WERI-Rb-1 (cell line): ENCODE data around the gene ATP2A3.

ENCODE experiments used
- DNase-seq: peaks from one replicate; pipeline ENCODE4 v3.0.0-alpha.2; 2020
- H3K27ac ChIP-seq: fragments of 250-450 bp; sonication (Bioruptor Pico); 2 replicates; pipeline ENCODE4 v1.5.1; 2020; ENCODE audit warnings: mild to moderate bottlenecking, moderate library complexity
- H3K27me3 ChIP-seq: fragments of 250-450 bp; sonication (Bioruptor Pico); 2 replicates; pipeline ENCODE4 v1.5.1; 2021; ENCODE audit warnings: mild to moderate bottlenecking, low read depth, moderate library complexity; ENCODE audit not compliant: insufficient read depth, severe bottlenecking
- H3K36me3 ChIP-seq: fragments of 250-450 bp; sonication (Bioruptor Pico); 2 replicates; pipeline ENCODE4 v1.5.1; 2020; ENCODE audit warnings: mild to moderate bottlenecking, moderate library complexity
- H3K4me3 ChIP-seq: 2 replicates; pipeline ENCODE4 v1.5.1; 2011; ENCODE audit warnings: low read depth, mild to moderate bottlenecking, control low read depth, low read length
- H3K9me3 ChIP-seq: fragments of 250-450 bp; sonication (Bioruptor Pico); 2 replicates; pipeline ENCODE4 v1.5.1; 2021; ENCODE audit warnings: mild to moderate bottlenecking, moderate library complexity; ENCODE audit not compliant: severe bottlenecking
- TF ChIP-seq, protein P1 (sequence below): IDR thresholded peaks from 2 replicates; pipeline ENCODE4 v1.5.1; 2011; ENCODE audit warnings: low read depth, mild to moderate bottlenecking, control low read depth, inconsistent platforms, low read length

Gene ATP2A3

DNA sequence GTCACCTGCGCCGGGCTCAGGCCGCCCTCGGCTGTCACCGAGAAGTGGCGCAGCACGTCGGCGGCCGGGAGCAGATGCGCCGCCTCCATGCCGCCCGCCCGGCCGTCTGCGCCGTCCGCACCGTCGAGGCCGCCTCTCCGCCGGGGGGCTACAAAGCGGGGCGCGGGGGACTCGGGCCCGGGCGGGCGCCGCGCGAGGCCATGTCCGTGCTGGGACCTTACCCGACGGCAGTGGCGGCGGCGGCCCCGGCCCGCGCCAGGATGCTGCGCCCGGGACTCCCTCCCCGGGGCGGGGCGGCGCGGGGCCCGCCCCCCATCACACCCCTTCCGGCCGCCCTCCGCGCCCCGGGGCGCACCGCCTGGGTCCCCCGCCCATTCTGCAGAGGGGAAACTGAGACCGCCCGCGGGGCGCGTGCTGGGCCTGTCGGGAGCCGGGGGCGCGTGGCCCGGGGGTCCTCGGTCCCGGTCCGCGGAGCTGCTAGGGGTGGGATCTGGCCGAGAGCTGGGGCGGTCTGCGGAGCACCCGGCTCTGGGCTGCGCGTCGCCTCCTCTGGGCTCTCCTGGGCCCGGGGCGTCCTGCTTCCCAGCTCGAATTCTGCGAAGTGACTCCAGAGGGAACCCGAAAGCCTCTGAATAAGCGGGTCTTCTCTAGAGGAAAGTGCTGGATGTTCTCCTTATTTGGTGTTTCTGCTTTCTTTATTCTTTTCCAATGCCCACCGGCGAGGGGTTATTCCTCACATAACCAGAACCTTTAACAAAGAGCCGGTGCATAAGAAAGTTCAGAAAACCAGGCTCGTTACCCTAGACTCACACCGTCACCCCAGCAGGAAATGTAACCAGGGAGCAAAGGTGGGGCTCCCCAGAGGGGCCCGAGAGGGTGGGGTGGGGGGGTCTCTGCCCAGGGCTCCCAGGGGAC lies at the start of gene ATP2A3:
ATP2A3 (minus strand) TSS at position 235 of the 915 bp plus-strand sequence; CDS start at position 89, 146 bp downstream.
- H3K27me3 ChIP-seq: no peaks in the 10 kb centered on the region
- no peaks in the 10 kb centered on the region for H3K9me3 ChIP-seq
- peak within 1 kb of the TSS; percentile 45; the same call in 1 of the 2 replicates for H3K27ac ChIP-seq
- no peak for DNase-seq
- H3K4me3 ChIP-seq: no peak within 1 kb of the TSS
- TF ChIP-seq, protein P1, sequence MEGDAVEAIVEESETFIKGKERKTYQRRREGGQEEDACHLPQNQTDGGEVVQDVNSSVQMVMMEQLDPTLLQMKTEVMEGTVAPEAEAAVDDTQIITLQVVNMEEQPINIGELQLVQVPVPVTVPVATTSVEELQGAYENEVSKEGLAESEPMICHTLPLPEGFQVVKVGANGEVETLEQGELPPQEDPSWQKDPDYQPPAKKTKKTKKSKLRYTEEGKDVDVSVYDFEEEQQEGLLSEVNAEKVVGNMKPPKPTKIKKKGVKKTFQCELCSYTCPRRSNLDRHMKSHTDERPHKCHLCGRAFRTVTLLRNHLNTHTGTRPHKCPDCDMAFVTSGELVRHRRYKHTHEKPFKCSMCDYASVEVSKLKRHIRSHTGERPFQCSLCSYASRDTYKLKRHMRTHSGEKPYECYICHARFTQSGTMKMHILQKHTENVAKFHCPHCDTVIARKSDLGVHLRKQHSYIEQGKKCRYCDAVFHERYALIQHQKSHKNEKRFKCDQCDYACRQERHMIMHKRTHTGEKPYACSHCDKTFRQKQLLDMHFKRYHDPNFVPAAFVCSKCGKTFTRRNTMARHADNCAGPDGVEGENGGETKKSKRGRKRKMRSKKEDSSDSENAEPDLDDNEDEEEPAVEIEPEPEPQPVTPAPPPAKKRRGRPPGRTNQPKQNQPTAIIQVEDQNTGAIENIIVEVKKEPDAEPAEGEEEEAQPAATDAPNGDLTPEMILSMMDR: no peak
- no peaks in the 10 kb centered on the region for H3K36me3 ChIP-seq

DNA sequence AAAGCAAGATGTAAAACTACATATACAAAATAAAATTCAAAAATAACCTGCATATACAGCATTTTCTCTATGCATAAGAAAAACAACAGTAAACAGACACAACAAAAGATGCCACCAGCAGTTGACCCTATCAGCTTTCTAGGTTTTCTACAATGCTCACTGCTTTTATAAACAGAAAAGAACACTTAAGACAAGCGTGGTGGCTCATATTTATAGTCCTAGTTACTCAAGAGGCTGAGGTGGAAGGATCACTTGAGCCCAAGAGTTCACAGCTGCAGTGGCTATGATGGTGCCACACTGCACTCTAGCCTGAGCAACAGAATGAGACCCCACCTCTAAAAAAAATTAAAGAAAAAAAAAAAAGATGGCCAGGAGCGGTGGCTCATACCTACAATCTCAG lies 46.5 kb upstream of the ATP2A3 start:
- Histone ChIP-seq H3K36me3 (peaks cover 74% of the 10 kb centered on the region), H3K27me3 (no peaks in the 10 kb centered on the region), H3K27ac (no peak overlapping the region), H3K4me3 (no peak overlapping the region), H3K9me3 (no peaks in the 10 kb centered on the region)
- TF ChIP-seq, protein P1: no peak
- no peak for DNase-seq

DNA sequence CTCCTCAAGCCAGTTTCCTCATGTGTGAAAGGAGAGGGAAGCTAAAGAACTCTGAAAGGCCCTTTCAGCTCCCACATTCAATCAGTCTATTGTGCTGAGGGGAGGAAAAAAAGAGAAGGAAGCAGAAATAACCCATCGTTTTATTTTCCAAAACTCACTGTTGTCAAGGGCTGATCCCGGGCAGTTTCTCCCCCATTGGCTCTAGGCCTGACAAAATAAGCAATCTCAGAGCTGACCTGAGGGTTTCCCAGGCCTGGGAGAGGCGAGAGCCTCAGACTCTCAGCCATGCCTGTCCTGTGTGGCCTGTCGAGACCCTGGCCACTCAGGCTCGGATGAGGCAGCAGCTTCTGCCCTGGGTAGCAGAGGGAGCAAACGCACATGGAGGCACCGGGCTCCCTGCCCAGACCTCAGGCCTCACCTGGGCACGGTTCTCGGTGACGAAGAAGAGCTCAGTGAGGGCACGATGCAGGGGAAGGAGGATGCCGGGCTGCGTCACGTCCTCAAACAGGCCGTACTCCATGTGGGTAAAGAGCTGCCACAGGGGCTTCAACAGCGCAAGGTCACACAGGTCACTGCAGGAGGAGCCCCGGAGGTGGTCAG lies 45.0 kb upstream of the ATP2A3 start:
- no peak for DNase-seq
- no peak overlapping the region for H3K27ac ChIP-seq
- H3K36me3 ChIP-seq: peaks cover 61% of the 10 kb centered on the region
- H3K4me3 ChIP-seq: no peak overlapping the region
- H3K27me3 ChIP-seq: no peaks in the 10 kb centered on the region
- no peaks in the 10 kb centered on the region for H3K9me3 ChIP-seq
- TF ChIP-seq, protein P1: no peak

DNA sequence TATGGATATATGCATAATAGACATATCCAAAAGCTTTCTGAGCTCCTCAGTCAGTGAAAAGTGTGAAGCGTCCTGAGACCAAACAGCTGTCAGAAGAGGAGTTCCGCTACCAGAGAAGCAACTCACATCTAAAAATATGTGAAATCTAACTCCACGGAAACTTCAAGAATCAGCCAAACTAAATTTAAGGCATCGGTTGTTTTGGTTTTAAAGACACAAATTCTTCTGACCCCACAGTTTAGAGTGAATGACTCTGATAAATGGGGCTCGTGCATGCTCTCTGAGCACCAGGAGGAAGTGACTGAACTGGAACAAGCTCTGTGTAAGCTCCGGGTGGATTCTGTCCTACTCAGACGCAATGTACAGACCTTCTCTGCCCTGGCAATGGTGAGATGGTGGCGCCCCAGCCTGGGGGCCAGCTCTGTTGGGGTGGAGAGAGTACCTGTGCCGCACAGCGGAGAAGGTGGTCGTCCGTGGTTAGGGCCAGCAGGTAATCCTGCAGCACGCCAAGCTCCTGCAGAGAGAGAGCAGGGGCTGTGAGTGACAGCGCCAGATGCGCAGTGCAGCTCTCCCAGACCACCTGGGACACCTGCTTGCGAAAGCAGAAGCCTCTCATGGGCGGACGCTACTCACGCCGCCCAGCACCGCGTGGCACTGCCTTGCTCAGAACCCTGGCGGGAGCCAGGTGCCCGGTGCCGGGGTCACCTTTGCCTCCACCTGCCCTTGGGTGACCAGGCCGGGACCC lies 44.4 kb upstream of the ATP2A3 start:
- peaks cover 55% of the 10 kb centered on the region for H3K36me3 ChIP-seq
- H3K27me3 ChIP-seq: no peaks in the 10 kb centered on the region
- TF ChIP-seq, protein P1: no peak
- H3K9me3 ChIP-seq: no peaks in the 10 kb centered on the region
- no peak for DNase-seq
- H3K27ac ChIP-seq: no peak overlapping the region
- no peak overlapping the region for H3K4me3 ChIP-seq

DNA sequence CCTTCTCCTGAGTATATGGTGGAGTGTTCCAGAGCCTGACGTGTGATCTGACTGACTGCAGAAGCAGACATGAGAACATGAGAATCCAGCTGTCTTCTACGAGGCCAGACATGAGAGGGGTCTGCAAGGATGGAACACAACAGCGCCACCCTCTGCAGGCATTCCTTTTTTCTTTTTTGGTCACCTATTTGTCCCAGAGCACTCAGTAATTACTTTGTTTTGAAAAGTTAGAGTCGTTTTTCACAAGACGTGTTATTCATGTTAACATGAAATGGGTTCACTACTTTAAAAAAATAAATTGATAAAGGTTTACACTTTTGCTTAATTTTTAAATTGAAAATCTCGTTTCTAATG lies 43.8 kb upstream of the ATP2A3 start:
- TF ChIP-seq, protein P1: peak; percentile 33; the same call in 1 of the 2 replicates
- no peaks in the 10 kb centered on the region for H3K27me3 ChIP-seq
- H3K9me3 ChIP-seq: no peaks in the 10 kb centered on the region
- H3K4me3 ChIP-seq: no peak overlapping the region
- DNase-seq: no peak
- H3K27ac ChIP-seq: no peak overlapping the region
- H3K36me3 ChIP-seq: peaks cover 50% of the 10 kb centered on the region
